MG63 (cell line): ENCODE results near the gene NOG. TPM values are rescaled to one million over a fixed set of nuclear protein-coding genes. Genes with fewer than 3 reads are reported as not detected.

Experiments
- total RNA-seq: library from RNA; depleted of rRNA; stranded (reverse); fragments of >200 nt; shearing (Covaris generic); gene quantifications from 2 replicates; pipeline ENCODE4 v1.2.3, GENCODE V29; 2014; ENCODE audit warnings: low replicate concordance; rRNA removed

The NOG gene
- total RNA-seq, 1 experiment from 2014 or later, result 7.7 TPM

Other genes starting within 250 kb of the NOG start
- 0.63 TPM in 1 of 2 replicates, not detected in the other for gene C17orf67, start 240.2 kb downstream of the NOG start, total RNA-seq
- 4.0 and 7.9 TPM in 2 replicates for gene DGKE, start 240.5 kb downstream of the NOG start, total RNA-seq